ENCODE measurements around the gene CD99.

CD99 gene

DNA sequence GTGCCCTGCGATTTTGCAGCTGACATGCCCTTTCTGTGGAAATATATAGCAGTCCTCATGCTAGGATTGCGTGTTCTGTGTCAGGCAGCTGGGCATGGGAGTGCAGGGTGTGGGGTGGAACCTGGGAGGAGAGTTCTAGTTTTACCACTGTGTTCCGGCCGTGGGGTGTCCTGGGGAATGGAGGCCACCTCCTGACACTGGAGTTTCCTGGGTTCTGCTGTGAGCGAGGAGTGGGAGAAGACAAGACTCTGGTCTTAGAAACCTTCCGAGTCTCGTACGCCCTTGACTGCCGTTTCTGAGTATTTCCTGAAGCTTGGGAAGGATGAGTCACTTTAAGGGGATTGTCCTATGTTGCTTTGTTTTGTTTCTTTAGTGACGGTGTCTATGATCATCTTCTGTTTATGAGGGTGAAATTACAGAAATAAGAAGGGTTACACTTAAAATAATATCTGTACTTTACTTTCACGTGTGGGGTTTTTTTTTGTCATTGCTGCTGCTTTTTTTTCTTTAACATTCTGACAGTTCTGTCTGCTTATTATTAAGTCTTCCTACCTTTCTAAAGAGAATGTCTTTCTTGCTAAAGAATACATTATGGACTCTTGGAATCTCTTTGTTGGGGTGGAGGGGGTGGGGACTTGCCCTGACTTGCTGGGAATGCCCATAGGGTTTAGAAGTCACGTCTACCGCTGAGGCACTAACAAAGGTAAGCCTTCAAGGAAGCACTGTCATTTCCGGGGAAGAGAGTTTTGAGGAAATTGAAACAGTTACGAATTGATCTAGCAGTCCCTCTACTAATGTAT is 19.1 kb downstream of the CD99 start:
- Histone ChIP-seq H3K27ac (ENCODE audit: low read depth, low read length) (no peak overlapping the region), H3K9ac (ENCODE audit: low read length) (no peak overlapping the region), H3K27me3 (ENCODE audit: low read length) (no peaks in the 10 kb centered on the region), H3K9me2 (replicated peaks; ENCODE audit: insufficient read depth, low read length) (no peaks in the 10 kb centered on the region), H3K79me2 (ENCODE audit: insufficient read depth, low read length) (no peaks in the 10 kb centered on the region), H3K9me3 (ENCODE audit: insufficient read depth, low read length) (no peaks in the 10 kb centered on the region), H4K20me1 (ENCODE audit: low read depth, low read length) (no peaks in the 10 kb centered on the region), H2AFZ (ENCODE audit: low read depth, low read length, severe bottlenecking) (no peak overlapping the region), H3F3A (ENCODE audit: insufficient read depth) (no peaks in the 10 kb centered on the region), H3K4me3 (ENCODE audit: insufficient read depth, low read length, poor library complexity, severe bottlenecking) (no peak overlapping the region), H3K4me2 (ENCODE audit: low read depth, low read length, poor library complexity, severe bottlenecking) (no peak overlapping the region), H3K36me3 (ENCODE audit: low read length) (no peaks in the 10 kb centered on the region)
- TF ChIP-seq EZH2phosphoT487 (conservative IDR thresholded peaks at IDR 0.05; ENCODE audit: low read length): no peak
- TF ChIP-seq, protein P1, sequence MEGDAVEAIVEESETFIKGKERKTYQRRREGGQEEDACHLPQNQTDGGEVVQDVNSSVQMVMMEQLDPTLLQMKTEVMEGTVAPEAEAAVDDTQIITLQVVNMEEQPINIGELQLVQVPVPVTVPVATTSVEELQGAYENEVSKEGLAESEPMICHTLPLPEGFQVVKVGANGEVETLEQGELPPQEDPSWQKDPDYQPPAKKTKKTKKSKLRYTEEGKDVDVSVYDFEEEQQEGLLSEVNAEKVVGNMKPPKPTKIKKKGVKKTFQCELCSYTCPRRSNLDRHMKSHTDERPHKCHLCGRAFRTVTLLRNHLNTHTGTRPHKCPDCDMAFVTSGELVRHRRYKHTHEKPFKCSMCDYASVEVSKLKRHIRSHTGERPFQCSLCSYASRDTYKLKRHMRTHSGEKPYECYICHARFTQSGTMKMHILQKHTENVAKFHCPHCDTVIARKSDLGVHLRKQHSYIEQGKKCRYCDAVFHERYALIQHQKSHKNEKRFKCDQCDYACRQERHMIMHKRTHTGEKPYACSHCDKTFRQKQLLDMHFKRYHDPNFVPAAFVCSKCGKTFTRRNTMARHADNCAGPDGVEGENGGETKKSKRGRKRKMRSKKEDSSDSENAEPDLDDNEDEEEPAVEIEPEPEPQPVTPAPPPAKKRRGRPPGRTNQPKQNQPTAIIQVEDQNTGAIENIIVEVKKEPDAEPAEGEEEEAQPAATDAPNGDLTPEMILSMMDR (IDR thresholded peaks at IDR 0.05; ENCODE audit: insufficient read depth, low read length, poor library complexity, severe bottlenecking): no peak

DNA sequence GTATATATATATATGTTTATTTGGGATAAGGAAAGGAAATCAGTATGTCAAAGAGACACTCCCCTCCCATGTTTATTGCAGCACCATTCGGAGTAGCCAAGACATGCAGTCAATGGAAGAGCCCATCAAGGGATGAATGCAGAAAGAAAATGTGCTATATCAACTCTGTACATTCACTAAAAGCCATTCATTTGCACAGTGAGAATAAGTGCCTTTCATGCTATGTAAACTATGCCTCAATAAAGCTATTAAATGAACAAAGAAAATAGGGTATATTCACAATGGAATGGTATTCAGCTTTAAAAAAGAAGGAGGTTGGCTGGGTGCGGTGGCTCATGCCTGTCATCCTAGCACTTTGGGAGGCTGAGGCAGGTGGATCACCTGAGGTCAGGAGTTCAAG is 20.3 kb downstream of the CD99 start:
- H2AFZ ChIP-seq (ENCODE audit: low read depth, low read length, severe bottlenecking): no peak overlapping the region
- no peak overlapping the region for H3K4me3 ChIP-seq (ENCODE audit: insufficient read depth, low read length, poor library complexity, severe bottlenecking)
- no peaks in the 10 kb centered on the region for H3K9me2 ChIP-seq (replicated peaks; ENCODE audit: insufficient read depth, low read length)
- no peaks in the 10 kb centered on the region for H3K27me3 ChIP-seq (ENCODE audit: low read length)
- H3K27ac ChIP-seq (ENCODE audit: low read depth, low read length): no peak overlapping the region
- no peak overlapping the region for H3K4me2 ChIP-seq (ENCODE audit: low read depth, low read length, poor library complexity, severe bottlenecking)
- H3F3A ChIP-seq (ENCODE audit: insufficient read depth): no peaks in the 10 kb centered on the region
- no peaks in the 10 kb centered on the region for H3K36me3 ChIP-seq (ENCODE audit: low read length)
- no peaks in the 10 kb centered on the region for H3K79me2 ChIP-seq (ENCODE audit: insufficient read depth, low read length)
- no peak overlapping the region for H3K9ac ChIP-seq (ENCODE audit: low read length)
- TF ChIP-seq, protein P1 (IDR thresholded peaks at IDR 0.05; ENCODE audit: insufficient read depth, low read length, poor library complexity, severe bottlenecking): no peak
- no peak for TF ChIP-seq EZH2phosphoT487 (conservative IDR thresholded peaks at IDR 0.05; ENCODE audit: low read length)
- H3K9me3 ChIP-seq (ENCODE audit: insufficient read depth, low read length): no peaks in the 10 kb centered on the region
- H4K20me1 ChIP-seq (ENCODE audit: low read depth, low read length): no peaks in the 10 kb centered on the region

DNA sequence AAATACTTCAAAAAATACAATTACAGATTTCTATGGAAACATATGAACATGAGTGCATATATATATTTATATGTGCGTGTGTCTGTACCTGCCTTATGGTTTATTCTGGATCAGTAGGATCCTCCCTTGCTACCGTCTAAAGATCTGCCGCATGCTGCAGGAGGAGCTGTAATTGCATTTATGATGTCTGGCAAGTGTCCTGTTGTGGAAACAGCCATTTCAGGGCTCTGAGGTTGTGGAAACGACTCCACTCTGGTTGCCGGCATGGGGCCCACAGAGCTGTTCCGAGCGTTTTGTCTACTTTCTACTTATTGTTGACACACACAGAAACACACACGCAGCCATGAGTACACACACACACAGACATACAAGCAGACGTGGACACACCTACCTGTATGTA is 21.3 kb downstream of the CD99 start:
- H3K36me3 ChIP-seq (ENCODE audit: low read length): no peaks in the 10 kb centered on the region
- H3K9ac ChIP-seq (ENCODE audit: low read length): no peak overlapping the region
- H3K27ac ChIP-seq (ENCODE audit: low read depth, low read length): no peak overlapping the region
- H4K20me1 ChIP-seq (ENCODE audit: low read depth, low read length): no peaks in the 10 kb centered on the region
- H3F3A ChIP-seq (ENCODE audit: insufficient read depth): no peaks in the 10 kb centered on the region
- H3K9me2 ChIP-seq (replicated peaks; ENCODE audit: insufficient read depth, low read length): no peaks in the 10 kb centered on the region
- H3K79me2 ChIP-seq (ENCODE audit: insufficient read depth, low read length): no peaks in the 10 kb centered on the region
- H3K4me2 ChIP-seq (ENCODE audit: low read depth, low read length, poor library complexity, severe bottlenecking): no peak overlapping the region
- no peak overlapping the region for H3K4me3 ChIP-seq (ENCODE audit: insufficient read depth, low read length, poor library complexity, severe bottlenecking)
- no peaks in the 10 kb centered on the region for H3K27me3 ChIP-seq (ENCODE audit: low read length)
- TF ChIP-seq, protein P1 (IDR thresholded peaks at IDR 0.05; ENCODE audit: insufficient read depth, low read length, poor library complexity, severe bottlenecking): no peak
- TF ChIP-seq EZH2phosphoT487 (conservative IDR thresholded peaks at IDR 0.05; ENCODE audit: low read length): no peak
- no peak overlapping the region for H2AFZ ChIP-seq (ENCODE audit: low read depth, low read length, severe bottlenecking)
- no peaks in the 10 kb centered on the region for H3K9me3 ChIP-seq (ENCODE audit: insufficient read depth, low read length)

Measured in SU-DHL-6 (cell line).